Transverse colon (tissue), 4 donors: ENCODE measurements around the gene SETD1B. TPM values are rescaled to one million over a fixed set of nuclear protein-coding genes. Genes with fewer than 3 reads are reported as not detected.

Source experiments
- DNase-seq: peaks from one replicate; pipeline ENCODE4 v3.0.0-alpha.2; 2019
- H3K27ac ChIP-seq, 4 donors: fragments of 200-600 bp; sonication (generic); 2 replicates each; pipeline ENCODE4 v1.5.1; 2016 to 2018; ENCODE audit warnings: inconsistent platforms in 4 of 4
- H3K27me3 ChIP-seq: fragments of 200-600 bp; sonication (generic); 2 replicates; pipeline ENCODE4 v1.5.1; 2017; ENCODE audit warnings: inconsistent platforms
- H3K36me3 ChIP-seq, 4 donors: fragments of 200-600 bp; sonication (generic); 2 replicates each; pipeline ENCODE4 v1.5.1; 2017 to 2019; ENCODE audit warnings: inconsistent platforms in 4 of 4
- H3K4me1 ChIP-seq, 4 donors: fragments of 200-600 bp; sonication (generic); 2 replicates each; pipeline ENCODE4 v1.5.1; 2017 to 2020; ENCODE audit warnings: inconsistent platforms in 4 of 4
- H3K4me3 ChIP-seq, 4 donors: fragments of 200-600 bp; sonication (generic); 1 replicate in 1 of 4; 2 replicates in 3 of 4; pipeline versions ENCODE4 v1.5.1 to v1.6.1; 2017 to 2019; ENCODE audit warnings: inconsistent platforms in 4 of 4
- H3K9me3 ChIP-seq, 2 donors: fragments of 200-600 bp; sonication (generic); 2 replicates each; pipeline ENCODE4 v1.5.1; 2017 to 2019; ENCODE audit warnings: inconsistent platforms in 2 of 2
- EP300 ChIP-seq: sonication (generic); formaldehyde crosslinking; IDR thresholded peaks from one replicate; pipeline ENCODE4 v1.6.1; 2017; ENCODE audit warnings: antibody characterized with exemption, low read depth
- POLR2A ChIP-seq: fragments of 450-650 bp; IDR thresholded peaks from one replicate; pipeline ENCODE4 v1.6.1; 2016; ENCODE audit warnings: antibody characterized with exemption, mild to moderate bottlenecking, moderate library complexity
- POLR2AphosphoS5 ChIP-seq, 3 donors: sonication (generic); formaldehyde crosslinking; IDR thresholded peaks; one replicate each; pipeline ENCODE4 v1.6.1; 2016; ENCODE audit warnings: antibody characterized with exemption in 3 of 3
- WGBS, 2 donors: methylation state at CpG; one replicate each; pipeline ENCODE4 v1.1.5; 2018; ENCODE audit warnings: low coverage in 1 of 2; 5-methylcytosine and 5-hydroxymethylcytosine counted together
- in situ Hi-C, 4 donors: fragments of 200-750 bp; cut with MboI; loops; one replicate each; pipeline versions ENCODE4 v1.15.0 to v1.15.1; 2017; ENCODE audit warnings: low sequenced_read_pairs in 3 of 4, low pct_ligation_motif_present in 1 of 4, low pct_unique_long_range_greater_than_20kb in 1 of 4
- intact Hi-C: fragments of 100-400 bp; cut with DNase I; formaldehyde crosslinking; loops from one replicate; pipeline ENCODE4 v1.15.1; 2023; ENCODE audit warnings: low total_unique reads
- total RNA-seq, 4 donors: library from RNA; depleted of rRNA; stranded (reverse); fragments of >200 nt; gene quantifications; one replicate each; pipeline ENCODE4 v1.1.0, GENCODE V29; 2016
- TF ChIP-seq, protein P1 (sequence below), 5 experiments: fragments of 200-600 bp in 3 of 5; fragments of 450-650 bp in 2 of 5; sonication (generic) in 3 of 5; IDR thresholded peaks; 1 replicate in 2 of 5; 2 replicates in 3 of 5; pipeline ENCODE4 v1.5.1; 2016 to 2017; ENCODE audit warnings: antibody characterized with exemption in 5 of 5, inconsistent platforms in 3 of 5, mild to moderate bottlenecking in 2 of 5, moderate library complexity in 1 of 5

Gene SETD1B
- total RNA-seq, 4 donors from 2014 or later: 13.4 to 39.6 (median 15.2) TPM

GRCh38 chr12:121806546-121807423, 3.0 kb downstream of the SETD1B start:
- no peaks in the 10 kb centered on the region for H3K9me3 ChIP-seq
- no peaks in the 10 kb centered on the region for H3K27me3 ChIP-seq
- peak overlapping the region; percentile 75 to 94 (median 80) for H3K4me3 ChIP-seq
- H3K36me3 ChIP-seq: peaks cover 0 to 15% (median 4%) of the 10 kb centered on the region in 4 donors
- H3K27ac ChIP-seq: peak overlapping the region; percentile 100
- DNase-seq: no peak
- peaks cover 26 to 41% (median 38%) of the 10 kb centered on the region in 4 donors for H3K4me1 ChIP-seq
- TF ChIP-seq POLR2AphosphoS5 (IDR thresholded peaks at IDR 0.05): no peak
- TF ChIP-seq POLR2A: peak; percentile 3
- intact Hi-C loops (no loop called here), in situ Hi-C loops (no loop called here)
- WGBS, 2 donors: 27 to 38% methylated on average over 9 to 21 of the region's 21 CpGs

GRCh38 chr12:121807642-121808347, 4.0 kb downstream of the SETD1B start:
- in situ Hi-C loops (no loop called here), intact Hi-C loops (no loop called here)
- Histone ChIP-seq H3K9me3 (no peaks in the 10 kb centered on the region), H3K27ac (no peak overlapping the region), H3K4me1 (peaks cover 28 to 50% (median 45%) of the 10 kb centered on the region in 4 donors), H3K4me3 (no peak overlapping the region), H3K36me3 (peaks cover 0 to 15% (median 4%) of the 10 kb centered on the region in 4 donors), H3K27me3 (no peaks in the 10 kb centered on the region)
- TF ChIP-seq POLR2AphosphoS5 (IDR thresholded peaks at IDR 0.05) (no peak), POLR2A (no peak), EP300 (no peak)
- TF ChIP-seq, protein P1, sequence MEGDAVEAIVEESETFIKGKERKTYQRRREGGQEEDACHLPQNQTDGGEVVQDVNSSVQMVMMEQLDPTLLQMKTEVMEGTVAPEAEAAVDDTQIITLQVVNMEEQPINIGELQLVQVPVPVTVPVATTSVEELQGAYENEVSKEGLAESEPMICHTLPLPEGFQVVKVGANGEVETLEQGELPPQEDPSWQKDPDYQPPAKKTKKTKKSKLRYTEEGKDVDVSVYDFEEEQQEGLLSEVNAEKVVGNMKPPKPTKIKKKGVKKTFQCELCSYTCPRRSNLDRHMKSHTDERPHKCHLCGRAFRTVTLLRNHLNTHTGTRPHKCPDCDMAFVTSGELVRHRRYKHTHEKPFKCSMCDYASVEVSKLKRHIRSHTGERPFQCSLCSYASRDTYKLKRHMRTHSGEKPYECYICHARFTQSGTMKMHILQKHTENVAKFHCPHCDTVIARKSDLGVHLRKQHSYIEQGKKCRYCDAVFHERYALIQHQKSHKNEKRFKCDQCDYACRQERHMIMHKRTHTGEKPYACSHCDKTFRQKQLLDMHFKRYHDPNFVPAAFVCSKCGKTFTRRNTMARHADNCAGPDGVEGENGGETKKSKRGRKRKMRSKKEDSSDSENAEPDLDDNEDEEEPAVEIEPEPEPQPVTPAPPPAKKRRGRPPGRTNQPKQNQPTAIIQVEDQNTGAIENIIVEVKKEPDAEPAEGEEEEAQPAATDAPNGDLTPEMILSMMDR (IDR thresholded peaks at IDR 0.05): no peak
- DNase-seq: no peak
- 75% methylated on average over 14 of the region's 14 CpGs; no CpG with 5 or more reads in 1 of the 2 donors for WGBS, 2 donors

GRCh38 chr12:121808623-121809022, 4.8 kb downstream of the SETD1B start:
- 89% methylated on average over 8 of the region's 8 CpGs; no CpG with 5 or more reads in 1 of the 2 donors for WGBS, 2 donors
- Histone ChIP-seq H3K27me3 (no peaks in the 10 kb centered on the region), H3K9me3 (no peaks in the 10 kb centered on the region), H3K36me3 (peaks cover 0 to 15% (median 4%) of the 10 kb centered on the region in 4 donors), H3K4me1 (peaks cover 36 to 58% (median 53%) of the 10 kb centered on the region in 4 donors), H3K27ac (no peak overlapping the region), H3K4me3 (no peak overlapping the region)
- in situ Hi-C loops (no loop called here), intact Hi-C loops (no loop called here)
- TF ChIP-seq POLR2AphosphoS5 (IDR thresholded peaks at IDR 0.05): no peak
- TF ChIP-seq POLR2A: no peak
- no peak for TF ChIP-seq EP300
- TF ChIP-seq, protein P1 (IDR thresholded peaks at IDR 0.05): no peak
- DNase-seq: no peak

- H3K4me3 ChIP-seq: no peak overlapping the region
- TF ChIP-seq POLR2AphosphoS5 (IDR thresholded peaks at IDR 0.05) (no peak), POLR2A (no peak), EP300 (no peak)
- TF ChIP-seq, protein P1 (IDR thresholded peaks at IDR 0.05): no peak
- no peak for DNase-seq
- no peaks in the 10 kb centered on the region for H3K9me3 ChIP-seq
- no peak overlapping the region for H3K27ac ChIP-seq
- no peaks in the 10 kb centered on the region for H3K27me3 ChIP-seq
- H3K4me1 ChIP-seq: peaks cover 39 to 61% (median 56%) of the 10 kb centered on the region in 4 donors
- intact Hi-C loops: no loop called here
- H3K36me3 ChIP-seq: peaks cover 0 to 19% (median 6%) of the 10 kb centered on the region in 4 donors
- WGBS, 2 donors: 90% methylated on average over 27 of the region's 27 CpGs; no CpG with 5 or more reads in 1 of the 2 donors
- in situ Hi-C loops: no loop called here
Measured at GRCh38 chr12:121809712-121810116, 5.9 kb downstream of the SETD1B start.
